ACHN (cell line): ENCODE data around the gene SEPTIN10.

ENCODE experiments used
- DNase-seq: peaks from one replicate; pipeline ENCODE4 v3.0.0-alpha.2; 2015
- in situ Hi-C: cut with HindIII; loops from 2 replicates; pipeline ENCODE4 v1.10.0; 2017; ENCODE audit warnings: low sequenced_read_pairs, low pct_ligation_motif_present, low pct_unique_long_range_greater_than_20kb

The SEPTIN10 gene

GRCh38 chr2:109513749-109514588 lies 99.8 kb downstream of the SEPTIN10 start:
- DNase-seq = peak; percentile 15
- in situ Hi-C loops = no loop called here

- no peak for DNase-seq
- in situ Hi-C loops = no loop called here
Observed at GRCh38 chr2:109513230-109513629, 100.5 kb downstream of the SEPTIN10 start.

GRCh38 chr2:109512076-109512475 lies 101.7 kb downstream of the SEPTIN10 start:
- DNase-seq = no peak
- in situ Hi-C loops = no loop called here

GRCh38 chr2:109511168-109511567 lies 102.6 kb downstream of the SEPTIN10 start:
- in situ Hi-C loops = no loop called here
- DNase-seq = no peak

GRCh38 chr2:109510136-109511028 lies 103.4 kb downstream of the SEPTIN10 start:
- in situ Hi-C loops = no loop called here
- peak; percentile 78 for DNase-seq

GRCh38 chr2:109508556-109508955 lies 105.2 kb downstream of the SEPTIN10 start:
- in situ Hi-C loops = no loop called here

GRCh38 chr2:109507828-109508227 lies 105.9 kb downstream of the SEPTIN10 start:
- no peak for DNase-seq
- in situ Hi-C loops = no loop called here

More at GRCh38 chr2:109508556-109508955, 105.2 kb downstream of the SEPTIN10 start:
- DNase-seq = no peak

GRCh38 chr2:109507217-109507616 lies 106.5 kb downstream of the SEPTIN10 start:
- DNase-seq = no peak
- in situ Hi-C loops = no loop called here

- in situ Hi-C loops = no loop called here
- no peak for DNase-seq
Observed at GRCh38 chr2:109503191-109503590, 110.6 kb downstream of the SEPTIN10 start.

- DNase-seq = no peak
- in situ Hi-C loops = no loop called here
Observed at GRCh38 chr2:109501461-109501860, 112.3 kb downstream of the SEPTIN10 start.

- in situ Hi-C loops = no loop called here
- DNase-seq = no peak
Observed at GRCh38 chr2:109500910-109501309, 112.9 kb downstream of the SEPTIN10 start.

- in situ Hi-C loops = no loop called here
- DNase-seq = no peak
Observed at GRCh38 chr2:109499566-109499965, 114.2 kb downstream of the SEPTIN10 start.

- no peak for DNase-seq
- in situ Hi-C loops = no loop called here
Observed at GRCh38 chr2:109498906-109499305, 114.9 kb downstream of the SEPTIN10 start.

GRCh38 chr2:109497911-109498870 lies 115.6 kb downstream of the SEPTIN10 start:
- in situ Hi-C loops = no loop called here
- no peak for DNase-seq

GRCh38 chr2:109497463-109497862 lies 116.3 kb downstream of the SEPTIN10 start:
- DNase-seq = no peak
- in situ Hi-C loops = no loop called here

GRCh38 chr2:109494351-109494750 lies 119.4 kb downstream of the SEPTIN10 start:
- in situ Hi-C loops = no loop called here
- DNase-seq = no peak

GRCh38 chr2:109493176-109493935 lies 120.4 kb downstream of the SEPTIN10 start:
- no peak for DNase-seq
- in situ Hi-C loops = no loop called here
